ENCODE results near the gene NHLRC3. TPM values are rescaled to one million over a fixed set of nuclear protein-coding genes. Genes with fewer than 3 reads are reported as not detected.

Gene NHLRC3
- total RNA-seq (2022; extraction: Qiagen RNA extraction) = 4.5 to 6.1 TPM (median 5.3 TPM) in 5 replicates

GRCh38 chr13:39037880-39038568 is at the start of gene NHLRC3, which contains the start of gene PROSER1:
Gene NHLRC3, plus strand, starts transcription at chr13:39038456. Its CDS starts 184 bp downstream, at chr13:39038640.
Gene PROSER1, minus strand, starts transcription at chr13:39038089. Its CDS starts 847 bp downstream, at chr13:39037242.

GRCh38 chr13:38990693-38991092 is 47.6 kb upstream of the NHLRC3 start, which contains the start of gene STOML3:
Gene STOML3, minus strand, starts transcription at chr13:38990831. Its CDS starts 110 bp downstream, at chr13:38990721.

Other genes with a start within 250 kb of the NHLRC3 start
- gene STOML3, start 47.6 kb upstream of the NHLRC3 start, total RNA-seq (2022; extraction: Qiagen RNA extraction) = not detected in 5 replicates
- 8.5 to 14.1 TPM (median 12.6 TPM) in 5 replicates for gene PROSER1, start 367 bp upstream of the NHLRC3 start, total RNA-seq (2022; extraction: Qiagen RNA extraction)

Data from A549 treated with dexamethasone at 1 μM for 4 hours (cell line).